Stimulated activated naive CD8-positive, alpha-beta T cell treated with anti-CD3 and anti-CD28 coated beads, Interleukin-15, amount 100 ng/mL, for 72 hours (primary cell): Measurements from ENCODE around the gene C5orf22.

Experiments
- ATAC-seq: fragments of 150-1000 bp; cut with Tn5 transposase; 2 replicates; pipeline ENCODE4 v1.10.0; 2021; ENCODE audit warnings: mild to moderate bottlenecking, moderate library complexity
- DNase-seq, 2 donors: peaks; one replicate each; pipeline ENCODE4 v3.0.0; 2021 to 2022
- H3K27ac Mint-ChIP-seq, 2 donors: one replicate each; pipeline ENCODE4 v1.8.0; 2022; ENCODE audit warnings: mild to moderate bottlenecking in 2 of 2, mixed read lengths in 2 of 2, moderate library complexity in 2 of 2
- H3K27me3 Mint-ChIP-seq: one replicate; pipeline ENCODE4 v1.8.0; 2022; ENCODE audit warnings: mixed read lengths
- H3K4me1 Mint-ChIP-seq: one replicate; pipeline ENCODE4 v1.8.0; 2022; ENCODE audit warnings: mild to moderate bottlenecking, mixed read lengths
- H3K4me3 Mint-ChIP-seq, 2 donors: one replicate each; pipeline ENCODE4 v1.8.0; 2022; ENCODE audit warnings: mild to moderate bottlenecking in 2 of 2, mixed read lengths in 2 of 2, moderate library complexity in 1 of 2
- H3K9me3 Mint-ChIP-seq, 2 donors: one replicate each; pipeline ENCODE4 v1.8.0; 2022; ENCODE audit warnings: mixed read lengths in 2 of 2

Gene C5orf22

DNA sequence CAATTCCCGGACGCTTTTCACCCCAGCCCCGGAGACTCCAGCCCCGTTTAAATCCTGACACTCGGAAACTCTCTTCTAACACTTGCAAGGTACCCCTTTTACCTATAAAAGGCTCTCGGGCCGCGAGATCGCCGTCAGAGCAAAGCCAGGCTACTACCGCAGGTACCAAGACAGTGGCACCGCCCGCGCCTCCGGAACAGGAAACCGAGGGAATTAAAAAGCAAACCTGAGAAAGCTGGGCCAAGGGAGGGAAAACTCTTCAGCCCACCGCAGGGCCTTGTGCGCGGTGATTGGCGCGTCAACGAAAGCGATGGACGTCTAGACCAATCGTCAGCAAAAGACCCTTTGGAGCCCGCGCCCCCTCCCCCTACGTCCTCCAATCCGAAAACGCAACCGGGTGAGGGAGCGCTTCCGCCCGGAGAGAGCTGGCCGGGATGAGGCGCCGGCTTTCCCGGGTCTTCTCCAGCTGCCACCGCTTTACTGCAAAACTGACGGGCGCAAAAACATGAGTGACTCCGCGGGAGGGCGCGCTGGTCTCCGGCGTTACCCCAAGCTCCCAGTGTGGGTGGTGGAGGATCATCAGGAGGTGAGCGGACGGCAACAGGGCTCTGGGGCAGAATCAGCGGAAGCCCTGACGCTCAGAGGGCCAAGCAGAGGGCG lies at the start of gene C5orf22, which contains the start of gene DROSHA:
C5orf22 (plus strand) TSS at position 414 of the 660 bp plus-strand sequence; CDS start at position 506, 92 bp downstream.
DROSHA (minus strand) TSS at position 206 of the 660 bp plus-strand sequence. CDS start 3,034 bp downstream, outside the sequence.
- H3K27ac Mint-ChIP-seq, result peak within 1 kb of the TSS; percentile 93 to 94
- no peaks in the 10 kb centered on the region for H3K27me3 Mint-ChIP-seq
- peak; percentile 87 to 90 for DNase-seq
- peak within 1 kb of the TSS; percentile 87 to 90 for H3K4me3 Mint-ChIP-seq
- no peaks in the 10 kb centered on the region for H3K9me3 Mint-ChIP-seq
- H3K4me1 Mint-ChIP-seq, result peaks cover 44% of the 10 kb centered on the region
- ATAC-seq, result peak; percentile 97

DNA sequence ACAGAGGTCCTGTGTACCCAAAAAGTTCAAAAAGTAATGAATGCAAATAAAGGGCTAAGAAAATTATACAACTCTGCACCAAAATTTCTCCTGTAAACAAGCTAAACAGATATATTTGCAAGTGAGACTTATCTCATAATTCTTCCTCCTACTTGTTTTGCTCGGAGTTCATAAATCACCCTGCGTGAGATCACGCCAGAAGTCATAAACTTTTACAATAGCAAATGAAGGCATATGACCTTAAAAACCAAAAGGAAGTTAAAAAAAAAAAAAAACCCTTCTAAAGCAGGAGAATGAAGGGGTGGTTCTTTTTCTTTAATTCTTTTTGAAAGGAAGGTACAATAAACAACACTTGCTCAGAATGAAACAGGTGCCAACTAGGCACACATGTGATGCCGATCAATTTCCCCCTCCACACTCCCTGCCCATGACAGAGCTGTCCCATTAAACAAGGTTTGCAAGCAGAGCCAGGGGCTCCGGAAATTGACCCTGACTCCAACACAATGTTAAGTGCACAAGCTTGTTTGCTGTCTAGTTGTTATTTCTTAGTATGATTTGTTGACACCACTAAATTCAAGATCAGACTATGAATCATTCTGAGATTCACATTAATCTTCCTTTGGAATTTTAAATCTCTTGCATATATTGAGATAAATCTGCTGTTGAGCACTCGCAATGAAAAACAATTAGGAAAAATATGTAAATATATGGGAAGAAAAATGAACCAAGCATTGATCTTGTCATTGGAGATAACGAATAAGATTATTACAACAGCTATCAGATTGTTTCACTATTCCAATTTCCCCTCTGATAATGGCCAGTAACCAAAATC lies 46.5 kb upstream of the C5orf22 start:
- Mint-ChIP-seq H3K4me1 (no peaks in the 10 kb centered on the region), H3K27me3 (no peaks in the 10 kb centered on the region), H3K4me3 (no peak overlapping the region), H3K27ac (peak overlapping the region in 1 of 2 donors; percentile 14), H3K9me3 (no peaks in the 10 kb centered on the region)
- DNase-seq (no peak), ATAC-seq (no peak)

DNA sequence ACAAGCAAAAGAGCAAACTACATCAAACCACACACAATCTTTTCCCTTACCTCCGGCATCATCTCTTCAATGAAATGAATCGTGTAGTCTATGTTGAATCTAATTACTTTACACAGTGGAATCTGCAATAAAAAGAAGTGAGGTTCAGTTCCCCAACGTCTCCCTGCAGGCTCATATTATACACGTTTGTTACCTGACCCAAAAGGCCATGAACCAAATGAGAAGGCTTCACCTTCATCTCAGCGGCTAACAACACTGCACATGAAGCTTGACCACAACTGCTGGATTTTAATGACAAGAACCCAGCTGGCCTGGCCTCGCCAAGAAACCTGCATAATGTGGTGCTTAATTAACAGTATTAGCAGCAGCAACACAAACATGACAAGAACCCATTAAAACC lies 45.7 kb upstream of the C5orf22 start:
- Mint-ChIP-seq H3K27ac (no peak overlapping the region), H3K27me3 (no peaks in the 10 kb centered on the region), H3K9me3 (no peaks in the 10 kb centered on the region), H3K4me1 (no peaks in the 10 kb centered on the region), H3K4me3 (no peak overlapping the region)
- DNase-seq (no peak), ATAC-seq (no peak)

DNA sequence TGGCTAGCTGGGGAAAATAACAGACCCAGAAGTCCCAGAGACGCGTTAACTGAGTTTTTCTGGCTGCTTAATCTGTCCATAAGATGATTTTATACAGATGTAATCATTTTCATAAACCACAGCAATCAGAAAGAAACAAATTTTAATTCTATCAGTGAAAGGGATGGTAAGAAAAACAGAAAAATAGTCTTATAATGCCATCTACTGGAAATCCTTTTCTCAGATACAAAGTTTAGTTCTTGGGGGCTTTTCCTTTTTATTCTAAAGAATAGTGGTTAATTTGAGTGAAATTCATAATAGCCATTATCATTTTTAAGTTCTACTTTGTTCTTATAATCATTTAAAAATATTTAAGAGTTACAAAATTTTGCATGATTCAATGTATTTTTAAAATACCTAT lies 44.6 kb upstream of the C5orf22 start:
- Mint-ChIP-seq H3K4me1 (no peaks in the 10 kb centered on the region), H3K27ac (no peak overlapping the region), H3K27me3 (no peaks in the 10 kb centered on the region), H3K4me3 (no peak overlapping the region), H3K9me3 (no peaks in the 10 kb centered on the region)
- no peak for DNase-seq
- ATAC-seq, result no peak

DNA sequence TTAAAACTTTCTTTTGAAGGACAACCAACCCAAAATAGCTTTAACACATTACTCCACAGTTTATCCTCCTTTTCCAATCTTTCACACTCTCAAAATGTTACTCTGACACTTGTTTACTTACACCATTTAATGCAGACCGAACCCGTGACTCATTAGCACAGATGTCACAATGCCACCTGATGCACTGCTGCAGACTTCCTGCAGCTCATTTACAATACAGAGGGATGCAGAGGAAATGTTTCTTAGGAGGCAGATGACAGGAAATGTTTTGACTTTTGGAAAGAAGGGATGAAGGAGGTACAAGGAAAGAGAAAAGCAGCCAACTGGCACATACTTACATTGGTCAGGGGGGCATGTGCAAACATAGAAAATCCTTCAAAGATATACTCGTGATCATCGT lies 39.2 kb upstream of the C5orf22 start:
- no peak for DNase-seq
- Mint-ChIP-seq H3K9me3 (no peaks in the 10 kb centered on the region), H3K4me3 (no peak overlapping the region)

DNA sequence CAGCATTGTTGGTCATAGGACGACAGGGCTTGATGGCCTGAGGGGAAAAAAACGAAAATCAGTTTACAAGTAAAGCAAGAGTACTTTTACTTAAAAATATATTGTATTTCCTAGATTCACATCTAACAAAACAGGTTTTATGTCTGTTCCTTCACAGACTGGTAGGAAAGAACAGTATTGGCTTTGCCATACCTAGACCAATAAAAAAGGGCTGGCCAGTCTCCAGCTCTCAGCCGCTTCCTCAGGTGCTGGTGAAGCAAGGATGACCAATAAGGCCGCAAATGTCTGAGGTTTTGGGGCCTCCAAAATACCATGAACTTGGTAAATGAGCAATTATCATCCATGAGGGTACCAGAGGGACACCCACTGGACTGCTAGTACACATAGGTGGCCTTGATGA lies 36.8 kb upstream of the C5orf22 start:
- Mint-ChIP-seq H3K4me3 (no peak overlapping the region), H3K27me3 (no peaks in the 10 kb centered on the region), H3K27ac (peak overlapping the region in 1 of 2 donors; percentile 63), H3K9me3 (no peaks in the 10 kb centered on the region), H3K4me1 (no peaks in the 10 kb centered on the region)
- ATAC-seq (no peak), DNase-seq (no peak)

More for the DNA sequence above, 39.2 kb upstream of the C5orf22 start:
- H3K27me3 Mint-ChIP-seq, result no peaks in the 10 kb centered on the region
- no peak for ATAC-seq
- no peak overlapping the region for H3K27ac Mint-ChIP-seq
- H3K4me1 Mint-ChIP-seq, result no peaks in the 10 kb centered on the region

DNA sequence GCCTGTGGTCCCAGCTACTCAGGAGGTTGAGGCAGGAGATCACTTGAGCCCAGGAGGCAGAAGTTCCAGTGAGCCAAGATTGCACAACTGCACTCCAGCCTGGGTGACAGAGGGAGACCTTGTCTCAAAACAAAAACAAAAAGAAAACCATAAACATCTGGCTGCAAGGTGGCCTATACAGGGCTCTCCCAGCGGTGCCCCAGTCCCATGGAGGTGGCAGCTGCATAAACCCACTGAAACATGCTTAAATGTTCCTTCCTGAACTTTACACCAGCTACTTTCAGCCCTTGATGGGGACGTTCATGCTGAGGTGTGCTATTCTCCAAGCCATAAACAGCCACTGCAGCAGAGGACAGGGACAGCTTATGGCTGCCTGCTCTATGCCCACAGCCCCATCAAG lies 35.8 kb upstream of the C5orf22 start:
- DNase-seq, result no peak
- H3K9me3 Mint-ChIP-seq, result no peaks in the 10 kb centered on the region
- H3K27me3 Mint-ChIP-seq, result no peaks in the 10 kb centered on the region
- H3K4me1 Mint-ChIP-seq, result no peaks in the 10 kb centered on the region
- ATAC-seq, result no peak
- H3K27ac Mint-ChIP-seq, result no peak overlapping the region
- no peak overlapping the region for H3K4me3 Mint-ChIP-seq

DNA sequence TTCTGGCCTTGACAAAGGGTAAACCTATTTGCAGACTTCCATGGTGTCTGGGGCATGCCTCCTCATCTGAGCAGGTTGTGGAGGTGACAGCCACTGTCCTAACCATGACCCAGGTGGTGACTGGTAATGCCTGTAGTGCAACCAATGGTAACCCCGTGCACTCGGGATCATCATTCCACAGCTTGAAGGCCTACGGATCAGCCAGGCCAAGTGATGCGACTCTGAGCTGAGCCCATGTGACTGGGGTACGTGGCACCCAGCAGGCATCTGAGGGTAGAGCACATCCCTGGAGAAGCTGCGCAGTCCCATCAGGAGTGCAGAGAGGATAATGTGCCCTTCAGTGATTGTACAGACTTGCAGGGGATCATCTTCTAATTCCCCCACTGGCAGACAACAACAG lies 35.2 kb upstream of the C5orf22 start:
- Mint-ChIP-seq H3K27ac (no peak overlapping the region), H3K27me3 (no peaks in the 10 kb centered on the region), H3K9me3 (no peaks in the 10 kb centered on the region), H3K4me1 (no peaks in the 10 kb centered on the region), H3K4me3 (no peak overlapping the region)
- ATAC-seq, result no peak
- DNase-seq, result no peak

DNA sequence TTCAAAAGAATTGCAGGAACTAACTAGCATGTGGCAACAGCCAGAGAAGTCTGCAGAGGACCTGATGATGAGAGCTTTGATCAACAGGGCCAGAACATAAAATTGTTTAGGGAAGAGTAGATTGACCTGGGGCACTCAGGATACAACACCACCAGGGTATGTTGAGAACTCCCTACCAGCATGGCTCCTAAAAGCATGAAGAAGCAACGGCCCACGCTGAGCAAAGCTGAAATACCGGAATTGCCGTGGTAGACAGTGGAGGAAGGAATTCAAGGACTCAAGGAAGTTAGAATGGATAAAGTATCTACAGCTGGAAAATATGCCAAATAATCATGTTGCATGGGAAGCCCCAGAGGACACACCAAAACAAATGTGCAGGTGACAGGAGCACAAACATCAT lies 31.8 kb upstream of the C5orf22 start:
- Mint-ChIP-seq H3K4me1 (no peaks in the 10 kb centered on the region), H3K27me3 (no peaks in the 10 kb centered on the region), H3K4me3 (no peak overlapping the region), H3K9me3 (no peaks in the 10 kb centered on the region), H3K27ac (no peak overlapping the region)
- DNase-seq, result no peak
- ATAC-seq, result no peak

DNA sequence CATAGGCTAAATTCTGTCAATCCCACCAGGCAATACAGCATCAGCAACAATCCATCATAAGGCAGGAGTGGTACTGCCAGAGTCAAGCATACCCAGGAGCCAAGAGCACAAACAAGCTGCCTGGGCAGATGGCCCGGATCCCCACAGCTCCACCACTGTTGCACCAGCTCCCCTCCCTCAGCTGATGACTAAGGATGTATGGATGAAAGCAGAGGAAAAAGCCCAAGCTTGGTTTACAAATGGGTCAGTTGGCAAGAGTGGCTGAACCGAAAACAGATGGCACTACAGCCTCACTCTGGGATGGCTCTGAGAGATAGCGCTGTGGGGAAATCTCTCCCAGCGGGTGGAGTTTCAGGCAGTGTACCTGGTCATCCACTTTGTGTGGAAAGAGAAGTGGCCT lies 29.6 kb upstream of the C5orf22 start:
- no peak for DNase-seq
- no peaks in the 10 kb centered on the region for H3K27me3 Mint-ChIP-seq
- no peaks in the 10 kb centered on the region for H3K4me1 Mint-ChIP-seq
- ATAC-seq, result no peak
- H3K4me3 Mint-ChIP-seq, result no peak overlapping the region
- H3K27ac Mint-ChIP-seq, result peak overlapping the region in 1 of 2 donors; percentile 43
- H3K9me3 Mint-ChIP-seq, result no peaks in the 10 kb centered on the region

DNA sequence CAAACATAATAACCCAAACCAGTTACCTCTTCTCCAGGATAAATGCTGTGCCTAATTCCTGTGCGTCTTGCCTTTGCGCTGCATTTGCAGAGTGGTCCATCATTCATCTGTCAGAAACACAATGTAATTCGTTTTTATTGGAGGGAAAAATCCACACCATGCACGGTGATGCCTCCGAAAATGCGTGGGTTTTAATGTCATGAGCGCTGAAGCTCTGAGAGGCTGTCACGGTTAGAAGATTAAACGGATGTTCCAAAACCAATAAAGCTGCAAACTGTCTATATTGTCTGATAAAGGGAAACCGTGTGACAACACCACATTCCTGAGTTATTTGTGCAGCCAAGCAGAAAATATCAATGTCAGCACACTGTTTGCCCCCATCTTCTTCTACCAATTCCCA lies 27.6 kb upstream of the C5orf22 start:
- no peaks in the 10 kb centered on the region for H3K27me3 Mint-ChIP-seq
- no peak overlapping the region for H3K4me3 Mint-ChIP-seq
- ATAC-seq, result no peak
- DNase-seq, result no peak
- H3K4me1 Mint-ChIP-seq, result no peaks in the 10 kb centered on the region
- no peaks in the 10 kb centered on the region for H3K9me3 Mint-ChIP-seq
- no peak overlapping the region for H3K27ac Mint-ChIP-seq

DNA sequence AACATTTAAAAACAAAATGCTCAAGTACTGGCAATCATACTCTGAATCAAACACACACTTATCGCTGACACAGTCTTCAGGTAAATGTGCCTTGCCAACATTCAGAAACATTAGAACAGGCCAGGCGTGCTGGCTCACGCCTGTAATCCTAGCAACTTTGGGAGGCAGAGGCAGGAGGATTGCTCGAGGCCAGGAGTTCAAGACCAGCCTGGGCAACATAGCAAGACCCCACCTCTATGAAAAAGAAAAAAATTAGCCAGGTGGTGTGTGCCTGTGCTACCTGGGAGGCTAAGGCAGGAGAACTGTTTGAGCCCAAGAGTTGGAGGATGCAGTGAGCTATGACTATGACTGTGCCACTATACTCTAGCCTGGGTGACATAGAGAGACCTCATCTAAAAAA lies 20.8 kb upstream of the C5orf22 start:
- ATAC-seq (no peak), DNase-seq (no peak)
- Mint-ChIP-seq H3K27ac (no peak overlapping the region), H3K4me3 (no peak overlapping the region), H3K4me1 (no peaks in the 10 kb centered on the region), H3K27me3 (no peaks in the 10 kb centered on the region), H3K9me3 (no peaks in the 10 kb centered on the region)

DNA sequence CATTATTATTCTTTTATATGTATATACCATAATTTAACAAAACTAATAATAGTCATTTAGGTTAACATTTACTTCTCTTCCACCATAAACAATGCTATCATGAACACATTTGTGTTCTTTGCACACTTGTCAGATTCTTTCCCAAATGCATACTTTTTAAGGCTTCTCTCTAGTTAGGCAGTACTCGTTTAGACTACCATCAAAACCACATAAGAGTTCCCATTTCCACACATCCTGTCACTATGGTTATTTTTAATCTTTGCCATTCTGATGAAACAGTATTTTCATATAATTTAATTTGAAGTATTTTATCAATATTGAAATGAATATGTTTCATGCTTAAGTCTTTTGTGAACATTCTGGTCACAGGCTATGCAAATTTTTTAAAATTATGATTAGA lies 15.3 kb upstream of the C5orf22 start:
- Mint-ChIP-seq H3K4me1 (peaks cover 6% of the 10 kb centered on the region), H3K9me3 (no peaks in the 10 kb centered on the region), H3K27me3 (no peaks in the 10 kb centered on the region), H3K27ac (peak overlapping the region in 1 of 2 donors; percentile 25), H3K4me3 (no peak overlapping the region)
- ATAC-seq (no peak), DNase-seq (no peak)

DNA sequence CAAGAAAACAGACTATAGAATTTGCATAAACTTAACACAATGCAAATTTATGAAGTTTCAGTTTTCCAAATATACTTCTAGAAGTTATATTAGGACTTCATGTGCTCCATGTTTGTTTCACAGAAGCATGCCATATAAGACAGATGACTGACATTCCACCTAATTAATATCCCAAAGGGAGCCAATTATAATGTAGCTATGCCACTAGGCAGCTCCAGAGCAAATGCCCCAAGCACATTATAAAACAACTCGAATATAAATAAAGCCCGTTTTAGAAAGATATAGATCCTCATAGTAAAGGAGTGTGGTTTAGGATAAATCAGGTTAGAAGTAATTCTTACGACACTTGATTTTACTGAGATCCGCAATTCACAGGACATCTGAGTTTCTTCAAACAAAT lies 9.1 kb upstream of the C5orf22 start:
- DNase-seq (no peak), ATAC-seq (no peak)
- Mint-ChIP-seq H3K27ac (no peak overlapping the region), H3K27me3 (no peaks in the 10 kb centered on the region), H3K4me3 (no peak overlapping the region), H3K4me1 (peaks cover under 1% of the 10 kb centered on the region), H3K9me3 (no peaks in the 10 kb centered on the region)

DNA sequence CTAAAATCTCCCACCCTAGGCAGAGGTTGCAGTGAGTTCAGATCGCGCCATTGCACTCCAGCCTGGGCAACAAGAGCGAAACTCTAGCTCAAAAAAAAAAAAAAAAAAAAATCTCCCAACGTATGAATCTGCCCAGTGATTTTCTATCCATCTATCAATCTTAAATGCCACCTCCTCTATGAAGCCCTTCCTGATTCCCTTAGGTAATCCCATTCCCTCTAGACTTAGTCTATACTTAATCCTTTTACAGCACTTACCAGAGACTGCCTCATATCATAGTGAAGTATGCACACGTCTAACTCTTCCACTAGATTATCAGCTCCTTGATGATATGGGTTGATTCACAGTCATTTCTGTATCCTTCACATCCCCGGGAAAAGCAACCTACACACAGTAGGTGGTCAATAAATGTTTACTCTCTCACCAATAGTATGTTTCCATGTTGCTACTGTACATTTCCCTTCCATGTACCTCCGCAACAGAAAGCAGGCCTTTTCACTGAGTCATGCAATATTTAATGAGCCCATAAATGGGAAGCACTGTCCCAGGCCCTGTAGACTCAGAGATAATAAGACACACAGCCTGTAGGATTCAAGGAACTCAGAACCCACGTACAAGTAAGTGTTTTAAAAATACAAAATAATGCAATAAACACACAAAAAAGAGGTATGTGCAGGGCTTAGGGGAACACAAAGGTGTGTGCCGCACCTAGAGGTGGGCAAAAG lies 1.4 kb upstream of the C5orf22 start:
- Mint-ChIP-seq H3K27ac (no peak overlapping the region), H3K9me3 (no peaks in the 10 kb centered on the region), H3K27me3 (no peaks in the 10 kb centered on the region), H3K4me3 (peak overlapping the region; percentile 87 to 90), H3K4me1 (peaks cover 44% of the 10 kb centered on the region)
- ATAC-seq (no peak), DNase-seq (no peak)

DNA sequence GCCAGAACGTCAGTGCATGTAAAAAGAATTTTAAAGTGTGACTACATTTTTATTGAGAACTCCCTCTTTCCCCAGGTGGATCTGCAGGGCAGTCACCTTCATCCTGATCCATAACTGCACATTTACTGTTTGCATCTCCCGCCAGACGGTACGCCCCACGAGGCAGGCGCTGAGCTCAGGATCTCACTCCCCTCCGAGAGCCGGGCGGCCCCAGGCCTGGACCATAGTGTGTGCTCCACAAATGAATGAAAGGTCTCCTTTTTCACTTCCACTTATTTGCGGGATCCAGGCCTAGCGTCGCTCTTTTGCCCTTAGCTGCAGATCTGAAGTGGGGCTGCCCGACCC lies 586 bp upstream of the C5orf22 start:
- H3K4me3 Mint-ChIP-seq, result peak overlapping the region; percentile 87 to 90
- DNase-seq (peak in 1 of 2 donors; percentile 31), ATAC-seq (peak; percentile 65)
- no peaks in the 10 kb centered on the region for H3K27me3 Mint-ChIP-seq
- H3K27ac Mint-ChIP-seq, result peak overlapping the region; percentile 93 to 94
- no peaks in the 10 kb centered on the region for H3K9me3 Mint-ChIP-seq
- H3K4me1 Mint-ChIP-seq, result peaks cover 44% of the 10 kb centered on the region
